ENCODE results near the gene NKAP. TPM values are rescaled to one million over a fixed set of nuclear protein-coding genes. Genes with fewer than 3 reads are reported as not detected.

NKAP gene
- total and polyA plus RNA-seq, 2 of the 13 experiments (the other 11 are each of a cell fraction or from before 2014, with no cell fraction given) = 3.6 to 6.1 TPM

GRCh38 chrX:119871599-119872395 is 71.8 kb downstream of the NKAP start, which contains the start of the genes NDUFA1 and RNF113A (continued):
- TF ChIP-seq RERE (CRISPR knock-in tag; IDR thresholded peaks at IDR 0.05; ENCODE audit: low read depth) (no peak), TCF7 (IDR thresholded peaks at IDR 0.05; ENCODE audit: low read depth) (no peak), KDM1A (CRISPR knock-in tag; IDR thresholded peaks at IDR 0.05) (no peak), ZNF781 (CRISPR knock-in tag; IDR thresholded peaks at IDR 0.05; ENCODE audit: borderline replicate concordance, not compliant biosample characterization) (no peak), ZNF382 (CRISPR knock-in tag; IDR thresholded peaks at IDR 0.05; ENCODE audit: borderline replicate concordance) (no peak), AGO1 (IDR thresholded peaks at IDR 0.05; ENCODE audit: low read depth, low read length, poor library complexity, severe bottlenecking) (no peak), CBFB (CRISPR knock-in tag; IDR thresholded peaks at IDR 0.05) (no peak), HNRNPUL1 (IDR thresholded peaks at IDR 0.05; ENCODE audit: low read depth, low read length) (no peak), HIVEP1 (CRISPR knock-in tag; IDR thresholded peaks at IDR 0.05) (no peak), GTF3A (CRISPR knock-in tag; conservative IDR thresholded peaks at IDR 0.05) (no peak), ZNF3 (CRISPR knock-in tag; IDR thresholded peaks at IDR 0.05) (no peak), HDAC1 (CRISPR knock-in tag; IDR thresholded peaks at IDR 0.05) (peak; percentile 77; the same call in 1 of the 2 replicates), SAP130 (CRISPR knock-in tag; IDR thresholded peaks at IDR 0.05; ENCODE audit: low read depth) (peak; percentile 85; the same call in 1 of the 2 replicates), ZSCAN20 (CRISPR knock-in tag; IDR thresholded peaks at IDR 0.05; ENCODE audit: borderline replicate concordance) (0 out of 2 replicates have a peak, but pooled peaks have one; percentile 69)
- TF ChIP-seq, protein P1, sequence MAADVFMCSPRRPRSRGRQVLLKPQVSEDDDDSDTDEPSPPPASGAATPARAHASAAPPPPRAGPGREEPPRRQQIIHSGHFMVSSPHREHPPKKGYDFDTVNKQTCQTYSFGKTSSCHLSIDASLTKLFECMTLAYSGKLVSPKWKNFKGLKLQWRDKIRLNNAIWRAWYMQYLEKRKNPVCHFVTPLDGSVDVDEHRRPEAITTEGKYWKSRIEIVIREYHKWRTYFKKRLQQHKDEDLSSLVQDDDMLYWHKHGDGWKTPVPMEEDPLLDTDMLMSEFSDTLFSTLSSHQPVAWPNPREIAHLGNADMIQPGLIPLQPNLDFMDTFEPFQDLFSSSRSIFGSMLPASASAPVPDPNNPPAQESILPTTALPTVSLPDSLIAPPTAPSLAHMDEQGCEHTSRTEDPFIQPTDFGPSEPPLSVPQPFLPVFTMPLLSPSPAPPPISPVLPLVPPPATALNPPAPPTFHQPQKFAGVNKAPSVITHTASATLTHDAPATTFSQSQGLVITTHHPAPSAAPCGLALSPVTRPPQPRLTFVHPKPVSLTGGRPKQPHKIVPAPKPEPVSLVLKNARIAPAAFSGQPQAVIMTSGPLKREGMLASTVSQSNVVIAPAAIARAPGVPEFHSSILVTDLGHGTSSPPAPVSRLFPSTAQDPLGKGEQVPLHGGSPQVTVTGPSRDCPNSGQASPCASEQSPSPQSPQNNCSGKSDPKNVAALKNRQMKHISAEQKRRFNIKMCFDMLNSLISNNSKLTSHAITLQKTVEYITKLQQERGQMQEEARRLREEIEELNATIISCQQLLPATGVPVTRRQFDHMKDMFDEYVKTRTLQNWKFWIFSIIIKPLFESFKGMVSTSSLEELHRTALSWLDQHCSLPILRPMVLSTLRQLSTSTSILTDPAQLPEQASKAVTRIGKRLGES (CRISPR knock-in tag; IDR thresholded peaks at IDR 0.05; ENCODE audit: borderline replicate concordance) = peak; percentile 38; the same call in 1 of the 2 replicates
- TF ChIP-seq, protein P2, sequence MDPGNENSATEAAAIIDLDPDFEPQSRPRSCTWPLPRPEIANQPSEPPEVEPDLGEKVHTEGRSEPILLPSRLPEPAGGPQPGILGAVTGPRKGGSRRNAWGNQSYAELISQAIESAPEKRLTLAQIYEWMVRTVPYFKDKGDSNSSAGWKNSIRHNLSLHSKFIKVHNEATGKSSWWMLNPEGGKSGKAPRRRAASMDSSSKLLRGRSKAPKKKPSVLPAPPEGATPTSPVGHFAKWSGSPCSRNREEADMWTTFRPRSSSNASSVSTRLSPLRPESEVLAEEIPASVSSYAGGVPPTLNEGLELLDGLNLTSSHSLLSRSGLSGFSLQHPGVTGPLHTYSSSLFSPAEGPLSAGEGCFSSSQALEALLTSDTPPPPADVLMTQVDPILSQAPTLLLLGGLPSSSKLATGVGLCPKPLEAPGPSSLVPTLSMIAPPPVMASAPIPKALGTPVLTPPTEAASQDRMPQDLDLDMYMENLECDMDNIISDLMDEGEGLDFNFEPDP (CRISPR knock-in tag; conservative IDR thresholded peaks at IDR 0.05) = no peak
- TF ChIP-seq, protein P3, sequence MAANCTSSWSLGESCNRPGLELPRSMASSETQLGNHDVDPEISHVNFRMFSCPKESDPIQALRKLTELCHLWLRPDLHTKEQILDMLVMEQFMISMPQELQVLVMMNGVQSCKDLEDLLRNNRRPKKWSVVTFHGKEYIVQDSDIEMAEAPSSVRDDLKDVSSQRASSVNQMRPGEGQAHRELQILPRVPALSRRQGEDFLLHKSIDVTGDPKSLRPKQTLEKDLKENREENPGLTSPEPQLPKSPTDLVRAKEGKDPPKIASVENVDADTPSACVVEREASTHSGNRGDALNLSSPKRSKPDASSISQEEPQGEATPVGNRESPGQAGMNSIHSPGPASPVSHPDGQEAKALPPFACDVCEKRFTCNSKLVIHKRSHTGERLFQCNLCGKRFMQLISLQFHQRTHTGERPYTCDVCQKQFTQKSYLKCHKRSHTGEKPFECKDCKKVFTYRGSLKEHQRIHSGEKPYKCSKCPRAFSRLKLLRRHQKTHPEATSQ (CRISPR knock-in tag; IDR thresholded peaks at IDR 0.05; ENCODE audit: borderline replicate concordance) = no peak

Data from HepG2 (cell line).